K562 (cell line): ENCODE measurements around the gene ARID5B.

Experiments used
- ATF2 ChIP-seq: sonication (generic); formaldehyde crosslinking; IDR thresholded peaks from 2 replicates; pipeline ENCODE4 v1.8.1; 2022; ENCODE audit warnings: missing genetic modification reagents
- FOS ChIP-seq: IDR thresholded peaks from 3 replicates; pipeline ENCODE4 v1.6.1; 2011; ENCODE audit not compliant: insufficient read length; ENCODE audit errors: extremely low read depth
- POLR2AphosphoS2 ChIP-seq: IDR thresholded peaks from 2 replicates; pipeline ENCODE4 v1.6.1; 2012; ENCODE audit warnings: low read length, improper control_type of control experiment

GRCh38 chr10:61998937-61999336 is 97.4 kb downstream of the ARID5B start:
- TF ChIP-seq ATF2 (CRISPR knock-in tag) (no peak), POLR2AphosphoS2 (no peak), FOS (no peak)
